ENCODE data around the gene SLBP. TPM values are rescaled to one million over a fixed set of nuclear protein-coding genes. Genes with fewer than 3 reads are reported as not detected.

The SLBP gene
- total RNA-seq, 2 experiments from 2014 or later: 45.8 to 47.6 TPM

DNA sequence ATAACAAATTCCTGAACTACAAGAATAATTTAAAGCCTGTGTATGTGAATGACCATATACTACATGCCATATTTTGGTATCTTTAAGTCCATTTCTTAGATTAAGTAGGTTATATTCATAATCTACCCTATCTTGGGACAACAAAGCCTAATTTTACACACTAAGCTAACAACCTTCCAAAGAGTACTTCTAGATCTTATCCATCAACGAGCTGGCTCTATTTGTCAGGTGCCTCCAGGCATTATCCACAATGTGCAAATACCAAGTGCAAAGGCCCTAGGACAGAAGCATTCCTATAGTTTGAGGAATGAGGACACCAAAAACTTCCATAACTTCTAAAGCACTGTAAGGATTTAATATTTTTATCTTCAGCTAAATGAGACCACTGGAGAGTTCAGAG is 3.5 kb downstream of the SLBP start:
- peaks cover 68% of the 10 kb centered on the region for H3K36me3 Mint-ChIP-seq (ENCODE audit: low read depth)

GRCh38 chr4:1706358-1706757 is 5.8 kb downstream of the SLBP start:
- Histone ChIP-seq H3K27me3 (ENCODE audit: control insufficient read depth in 1 of 2, insufficient read depth in 2 of 2, low read length in 2 of 2) (no peaks in the 10 kb centered on the region), H3K9me3 (ENCODE audit: control insufficient read depth in 1 of 2, insufficient read depth in 1 of 2, low read length in 2 of 2) (no peaks in the 10 kb centered on the region), H3K36me3 (ENCODE audit: insufficient read depth, low read length) (peaks cover 53% of the 10 kb centered on the region), H3K4me3 (ENCODE audit: low read length) (no peak overlapping the region), H3K4me1 (ENCODE audit: insufficient read depth, low read length) (peaks cover 21% of the 10 kb centered on the region), H3K27ac (ENCODE audit: low read depth in 1 of 2, low read length in 2 of 2) (no peak overlapping the region)
- Mint-ChIP-seq H3K4me1 (ENCODE audit: low read depth) (peaks cover 57% of the 10 kb centered on the region), H3K27me3 (no peaks in the 10 kb centered on the region), H3K4me3 (no peak overlapping the region), H3K36me3 (ENCODE audit: low read depth) (peaks cover 78% of the 10 kb centered on the region), H3K9me3 (no peaks in the 10 kb centered on the region), H3K27ac (peak overlapping the region; percentile 36)
- no peak for DNase-seq
- intact Hi-C loops (cut with DNase I, micrococcal nuclease): no loop called here
- ChIA-PET POLR2A (interaction anchor here (7.8 kb wide), 1 partner anchor 16 kb away, joined by 205 read pairs; the partner anchor contains the start of genes TACC3 and TMEM129), CTCF (interaction anchor here (0.8 kb wide), 1 partner anchor 13 kb away, joined by 3 read pairs; no protein-coding TSS in a partner anchor)
- no peak for ATAC-seq (ENCODE audit: poor library complexity)
- no peak for TF ChIP-seq CTCF (IDR thresholded peaks at IDR 0.05)

More for the DNA sequence above, 3.5 kb downstream of the SLBP start:
- no peak for TF ChIP-seq CTCF (IDR thresholded peaks at IDR 0.05)
- DNase-seq (no peak), ATAC-seq (ENCODE audit: poor library complexity) (no peak)
- peaks cover 31% of the 10 kb centered on the region for H3K36me3 ChIP-seq (ENCODE audit: insufficient read depth, low read length)
- POLR2A ChIA-PET: interaction anchor here (7.8 kb wide), 1 partner anchor 14 kb away, joined by 205 read pairs; the partner anchor contains the start of genes TACC3 and TMEM129
- H3K4me1 ChIP-seq (ENCODE audit: insufficient read depth, low read length): peaks cover 32% of the 10 kb centered on the region
- CTCF ChIA-PET: interaction anchor here (4.2 kb wide), 1 partner anchor 15 kb away, joined by 36 read pairs; no protein-coding TSS in a partner anchor
- Mint-ChIP-seq H3K4me3 (peak overlapping the region; percentile 52), H3K4me1 (ENCODE audit: low read depth) (peaks cover 51% of the 10 kb centered on the region), H3K27ac (peak overlapping the region; percentile 92), H3K27me3 (no peaks in the 10 kb centered on the region), H3K9me3 (no peaks in the 10 kb centered on the region)
- H3K4me3 ChIP-seq (ENCODE audit: low read length): no peak overlapping the region
- intact Hi-C loops (cut with DNase I, micrococcal nuclease): no loop called here
- no peaks in the 10 kb centered on the region for H3K9me3 ChIP-seq (ENCODE audit: control insufficient read depth in 1 of 2, insufficient read depth in 1 of 2, low read length in 2 of 2)
- no peak overlapping the region for H3K27ac ChIP-seq (ENCODE audit: low read depth in 1 of 2, low read length in 2 of 2)
- H3K27me3 ChIP-seq (ENCODE audit: control insufficient read depth in 1 of 2, insufficient read depth in 2 of 2, low read length in 2 of 2): no peaks in the 10 kb centered on the region

GRCh38 chr4:1705732-1706131 is 6.4 kb downstream of the SLBP start:
- peaks cover 15% of the 10 kb centered on the region for H3K4me1 ChIP-seq (ENCODE audit: insufficient read depth, low read length)
- Mint-ChIP-seq H3K27me3 (no peaks in the 10 kb centered on the region), H3K9me3 (no peaks in the 10 kb centered on the region), H3K36me3 (ENCODE audit: low read depth) (peaks cover 76% of the 10 kb centered on the region), H3K27ac (no peak overlapping the region), H3K4me1 (ENCODE audit: low read depth) (peaks cover 50% of the 10 kb centered on the region), H3K4me3 (no peak overlapping the region)
- intact Hi-C loops (cut with DNase I, micrococcal nuclease): no loop called here
- H3K36me3 ChIP-seq (ENCODE audit: insufficient read depth, low read length): peaks cover 59% of the 10 kb centered on the region
- no peaks in the 10 kb centered on the region for H3K9me3 ChIP-seq (ENCODE audit: control insufficient read depth in 1 of 2, insufficient read depth in 1 of 2, low read length in 2 of 2)
- no peak overlapping the region for H3K27ac ChIP-seq (ENCODE audit: low read depth in 1 of 2, low read length in 2 of 2)
- no peak for TF ChIP-seq CTCF (IDR thresholded peaks at IDR 0.05)
- ATAC-seq (ENCODE audit: poor library complexity) (no peak), DNase-seq (no peak)
- H3K27me3 ChIP-seq (ENCODE audit: control insufficient read depth in 1 of 2, insufficient read depth in 2 of 2, low read length in 2 of 2): no peaks in the 10 kb centered on the region
- ChIA-PET CTCF (interaction anchor here (0.8 kb wide), 1 partner anchor 12 kb away, joined by 3 read pairs; no protein-coding TSS in a partner anchor), POLR2A (interaction anchor here (7.8 kb wide), 1 partner anchor 17 kb away, joined by 205 read pairs; the partner anchor contains the start of genes TACC3 and TMEM129)
- H3K4me3 ChIP-seq (ENCODE audit: low read length): no peak overlapping the region
